NCI-H82 treated with DMSO at 0.1 percent for 48 hours (cell line): ENCODE measurements around the gene CTSZ.
"Not testable (repeated sequence)": the region's sequence is repeated elsewhere in the genome, so short reads cannot be mapped to it uniquely, and the experiment has no call there.

Source experiments
- DNase-seq: peaks from one replicate; lab custom pipeline; 2025; ENCODE audit not compliant: unreplicated experiment; lab: John Stamatoyannopoulos, UW

Gene CTSZ

DNA sequence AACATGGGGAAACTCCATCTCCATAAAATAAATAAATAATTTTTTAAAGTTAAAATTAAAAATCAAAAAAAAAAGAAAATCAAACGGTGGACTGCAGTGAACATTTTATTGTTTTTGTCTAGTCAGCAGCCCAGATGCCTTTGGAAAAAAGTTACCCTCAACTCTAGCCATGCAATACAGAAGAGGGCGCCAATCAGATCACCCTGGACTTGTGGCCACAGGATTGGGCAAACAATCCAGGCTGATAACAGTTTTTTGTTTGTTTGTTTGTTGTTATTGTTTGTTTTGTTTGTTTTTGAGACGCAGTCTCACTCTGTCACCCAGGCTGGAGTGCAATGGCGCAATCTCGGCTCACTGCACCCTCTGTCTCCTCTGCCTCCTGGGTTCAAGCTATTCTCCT lies 56.5 kb downstream of the CTSZ start:
- DNase-seq = no peak

DNA sequence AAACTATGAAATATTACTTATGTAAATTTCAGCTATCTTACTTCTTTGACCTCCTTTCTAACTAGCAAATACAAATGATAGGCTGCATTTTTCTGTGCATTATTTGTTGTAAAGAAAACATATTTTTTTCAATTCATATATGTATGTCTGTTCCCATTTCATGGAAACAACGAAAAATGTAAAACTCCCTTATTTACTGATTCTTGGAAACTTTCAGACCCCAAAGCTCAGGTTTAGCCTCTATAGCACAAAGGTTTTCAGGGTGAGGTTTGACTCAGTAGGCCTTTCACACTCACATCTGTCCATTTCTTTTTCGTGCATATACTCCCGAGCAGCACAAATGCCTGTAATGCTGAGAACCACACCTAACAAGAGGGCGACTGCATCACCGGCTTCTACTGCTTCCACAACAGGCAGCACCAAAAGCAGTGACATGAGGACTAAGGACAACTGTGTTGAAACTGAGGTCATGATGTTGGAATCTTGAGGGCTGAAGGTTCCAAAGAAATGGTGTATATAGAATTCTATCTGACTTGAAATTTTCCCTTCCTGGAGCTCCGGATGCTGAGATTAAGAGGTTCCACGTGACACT lies 59.2 kb downstream of the CTSZ start:
- not testable (repeated sequence) for DNase-seq

GRCh38 chr20:58945965-58946631 lies 61.0 kb downstream of the CTSZ start:
- DNase-seq = no peak
